GM21528 (cell line): ENCODE data around the gene PLXND1.

Experiments used
- ATAC-seq: cut with Tn5 transposase; IDR thresholded peaks from one replicate; pipeline ENCODE4 v1.9.1; 2021; ENCODE audit warnings: mild to moderate bottlenecking, moderate library complexity; ENCODE audit not compliant: unreplicated experiment, low FRiP score

The PLXND1 gene

GRCh38 chr3:129567939-129568338 is 38.5 kb downstream of the PLXND1 start:
- ATAC-seq, result no peak

- ATAC-seq, result no peak
These were observed 39.2 kb downstream of the PLXND1 start for GRCh38 chr3:129567176-129567705.

GRCh38 chr3:129565902-129566301 is 40.6 kb downstream of the PLXND1 start:
- ATAC-seq, result no peak

GRCh38 chr3:129564981-129565644 is 41.4 kb downstream of the PLXND1 start:
- no peak for ATAC-seq

- no peak for ATAC-seq
These were observed 42.5 kb downstream of the PLXND1 start for GRCh38 chr3:129563850-129564535.

DNA sequence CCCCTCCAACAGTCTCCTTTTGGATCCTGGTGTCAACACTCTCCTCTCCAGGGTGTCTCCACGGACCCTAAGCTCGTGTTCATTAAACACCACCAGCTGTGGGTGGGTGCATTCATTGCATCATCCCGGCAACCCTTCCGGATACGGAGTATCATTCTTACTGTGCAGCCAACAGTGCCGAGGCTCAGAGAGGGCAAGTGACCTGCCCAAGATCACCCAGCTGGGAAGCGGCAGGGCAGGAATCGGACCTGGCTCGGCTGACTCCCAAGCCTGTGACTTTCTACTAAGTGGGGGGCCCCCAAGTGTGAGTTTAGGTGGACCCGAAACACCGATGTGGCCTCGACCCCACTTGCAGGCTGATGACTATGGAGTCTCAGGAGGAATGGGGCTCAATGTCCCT is 43.1 kb downstream of the PLXND1 start:
- ATAC-seq, result no peak

DNA sequence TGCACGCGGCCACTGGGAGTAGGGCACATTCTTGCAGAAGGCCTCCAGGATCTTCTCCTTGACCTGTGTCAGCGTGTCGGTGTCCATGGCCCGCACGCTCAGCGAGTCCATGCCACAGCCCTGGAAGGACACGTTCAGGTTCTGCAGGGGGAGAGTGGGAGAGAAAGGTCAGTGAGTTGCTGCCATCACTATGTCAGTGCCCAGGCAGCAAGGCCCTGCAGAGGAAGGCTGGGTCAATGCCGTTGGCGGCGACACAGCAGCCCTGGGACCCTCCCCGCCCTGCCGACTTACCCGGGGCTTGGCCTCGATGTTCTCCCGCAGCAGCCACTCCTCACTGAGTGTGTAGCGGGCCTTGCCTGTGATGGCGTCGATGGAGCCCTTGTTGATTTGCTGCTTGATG is 43.7 kb downstream of the PLXND1 start:
- no peak for ATAC-seq

- no peak for ATAC-seq
These were observed 44.7 kb downstream of the PLXND1 start for GRCh38 chr3:129561619-129562248.

DNA sequence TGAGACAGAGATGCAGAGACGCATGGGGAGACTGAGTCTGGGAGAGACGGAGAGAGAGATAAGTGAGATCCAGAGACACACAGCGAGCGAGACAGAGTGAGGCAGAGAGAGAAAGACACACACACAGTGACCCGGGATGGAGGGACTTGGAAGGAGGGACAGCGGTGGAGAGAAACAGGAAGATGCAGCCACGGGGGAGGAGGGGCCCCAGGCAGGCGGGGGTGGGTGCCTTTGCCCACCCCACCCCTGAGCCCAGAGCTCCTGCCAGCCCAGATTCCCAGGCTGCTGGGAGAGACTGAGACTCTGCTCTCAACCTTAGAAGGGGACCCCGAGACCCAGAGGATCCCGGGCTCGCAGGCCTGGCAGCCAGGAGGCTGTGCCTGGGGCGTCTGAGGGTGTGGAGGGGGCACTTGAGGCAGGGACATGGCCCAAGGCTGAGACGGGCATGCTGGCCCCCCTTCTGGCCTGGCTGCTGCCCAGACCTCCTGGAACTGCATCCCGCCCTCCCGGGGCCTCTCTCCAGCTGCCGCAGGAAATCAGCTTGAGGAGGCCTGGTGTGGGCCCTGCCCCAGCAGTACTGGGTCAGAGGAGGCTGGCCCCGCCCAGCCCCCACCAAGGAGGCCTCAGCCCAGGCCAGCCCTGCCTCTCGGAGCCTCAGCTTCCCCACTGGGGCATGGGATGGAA is 45.4 kb downstream of the PLXND1 start:
- ATAC-seq, result no peak

- ATAC-seq, result no peak
These were observed 46.1 kb downstream of the PLXND1 start for GRCh38 chr3:129560269-129560787.

DNA sequence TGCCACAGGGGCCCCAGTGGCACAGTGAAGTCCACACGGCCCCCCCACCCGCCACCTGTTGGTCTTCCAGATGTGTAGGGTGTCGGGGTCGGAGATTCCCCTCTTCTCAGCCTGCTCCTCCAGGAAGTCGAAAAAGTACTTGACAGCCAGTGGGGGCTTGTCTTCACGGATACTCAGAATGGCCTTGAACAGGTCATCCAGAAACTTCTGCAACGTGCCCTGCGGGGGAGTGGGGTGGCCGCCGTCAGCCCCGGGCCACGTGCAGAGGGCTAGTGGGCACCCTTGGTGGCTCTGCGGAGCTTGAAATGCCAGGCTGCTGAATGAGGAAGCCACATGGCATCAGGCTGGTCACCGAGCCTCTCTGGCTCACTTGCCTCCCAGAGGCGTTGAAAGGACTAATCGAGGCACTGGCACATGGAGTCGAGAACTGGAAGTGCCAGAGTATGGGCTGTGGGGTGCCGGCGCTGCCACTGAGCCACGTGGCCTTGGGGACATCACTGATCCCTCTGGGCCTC is 46.9 kb downstream of the PLXND1 start:
- ATAC-seq, result no peak

- ATAC-seq, result no peak
These were observed 47.5 kb downstream of the PLXND1 start for GRCh38 chr3:129558772-129559564.

DNA sequence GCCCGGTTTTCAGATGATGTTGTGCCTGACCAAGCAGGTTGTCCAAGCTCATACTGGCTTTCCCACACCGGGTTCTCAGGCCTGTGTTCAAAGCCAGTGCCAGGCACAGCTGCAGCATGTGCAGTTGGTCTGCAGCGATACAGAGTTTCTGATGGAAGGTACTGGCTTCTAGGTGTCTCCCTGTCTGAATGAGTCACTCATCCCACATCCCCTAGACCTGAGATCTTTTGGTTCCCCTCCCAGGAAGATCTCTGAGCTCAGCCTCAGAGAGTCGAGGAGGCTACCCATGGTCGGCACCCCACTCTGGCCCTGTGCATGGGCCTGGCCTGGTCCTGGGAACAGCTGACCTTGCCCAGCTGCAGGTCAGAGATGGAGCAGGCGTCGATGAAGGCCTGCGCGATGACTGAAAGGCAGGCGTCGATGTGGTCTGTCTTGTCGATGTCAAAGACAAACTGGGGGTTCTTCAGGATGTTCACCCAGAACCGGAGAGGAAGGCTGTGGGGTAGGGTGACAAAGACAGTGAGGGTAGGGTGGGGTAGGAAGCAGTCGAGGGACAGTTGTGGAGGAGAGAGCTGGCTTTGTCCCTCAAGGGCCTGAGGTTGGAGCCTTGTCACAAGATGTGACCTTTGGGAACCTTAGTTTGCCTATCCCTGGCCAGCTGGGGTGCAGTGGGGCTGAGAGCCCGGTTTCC is 48.2 kb downstream of the PLXND1 start:
- ATAC-seq, result no peak

DNA sequence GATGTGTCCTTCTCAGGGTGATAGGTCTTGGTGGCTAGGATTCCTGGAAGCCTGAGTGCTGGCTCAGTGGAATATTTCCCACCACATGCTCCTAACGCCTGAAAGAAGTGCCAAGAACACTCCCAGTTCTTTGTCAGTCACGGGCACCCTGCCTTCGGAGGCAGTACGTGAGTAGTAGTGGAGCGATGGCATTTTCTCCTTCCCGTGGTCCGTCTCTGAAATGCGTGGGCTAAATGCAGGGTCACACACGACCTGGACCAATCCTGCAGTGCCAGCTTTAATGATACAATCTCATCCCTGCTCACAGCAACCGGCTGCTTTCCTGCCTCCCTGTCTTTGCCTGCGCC is 49.0 kb downstream of the PLXND1 start:
- ATAC-seq, result no peak

GRCh38 chr3:129556890-129557547 is 49.5 kb downstream of the PLXND1 start:
- no peak for ATAC-seq

DNA sequence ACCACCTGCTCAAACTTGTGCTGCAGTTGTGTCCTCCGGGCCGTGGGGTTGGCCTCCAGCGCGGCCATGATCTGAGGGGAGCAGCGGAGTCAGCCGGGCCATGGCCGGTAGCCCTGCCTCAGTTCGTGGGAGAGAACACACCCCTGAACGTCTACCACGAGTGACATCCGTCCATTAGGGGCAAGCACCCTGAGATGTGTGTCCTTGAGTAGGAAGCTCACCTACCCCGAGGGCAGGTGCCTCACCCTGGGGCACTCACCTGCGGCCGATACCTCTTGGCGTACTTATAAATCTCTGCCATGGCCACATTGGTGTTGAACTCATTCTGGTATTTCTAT is 50.1 kb downstream of the PLXND1 start:
- ATAC-seq, result no peak

DNA sequence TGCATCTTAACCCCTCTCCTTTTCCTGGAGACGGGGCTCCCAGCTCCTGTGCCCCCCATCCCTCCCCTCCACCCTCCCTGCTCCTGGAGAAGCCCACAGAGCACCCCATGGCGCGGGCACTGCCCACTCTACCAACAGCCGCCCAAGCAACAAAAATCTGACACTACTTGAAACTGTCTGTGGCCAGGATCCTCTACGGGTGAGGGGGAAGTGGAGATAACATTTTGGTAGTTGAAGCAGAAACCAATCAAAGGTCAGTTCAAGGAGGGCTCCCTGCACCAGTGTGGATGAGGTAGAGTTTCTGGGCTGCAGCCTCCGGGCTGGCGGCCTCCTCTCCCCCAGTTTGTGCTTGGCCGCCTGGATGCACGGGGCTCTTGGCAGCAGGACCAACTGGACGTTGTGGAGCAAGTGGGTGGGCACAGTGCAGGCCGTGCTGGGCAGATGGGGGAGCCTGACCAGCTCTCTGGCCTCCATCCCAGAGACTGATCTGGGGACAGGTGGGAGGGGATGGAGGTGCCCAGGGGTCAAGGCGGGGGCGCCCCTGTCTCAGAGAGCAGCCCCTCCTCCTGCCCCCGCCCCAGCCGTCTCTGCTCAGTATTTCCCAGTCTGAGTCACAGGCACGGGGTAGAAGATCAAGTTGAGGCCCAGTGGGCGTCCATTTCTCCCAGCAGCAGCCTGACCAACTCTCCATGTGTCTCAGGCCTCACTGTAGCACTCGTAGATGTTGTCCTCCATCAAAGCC is 50.7 kb downstream of the PLXND1 start:
- ATAC-seq, result no peak

DNA sequence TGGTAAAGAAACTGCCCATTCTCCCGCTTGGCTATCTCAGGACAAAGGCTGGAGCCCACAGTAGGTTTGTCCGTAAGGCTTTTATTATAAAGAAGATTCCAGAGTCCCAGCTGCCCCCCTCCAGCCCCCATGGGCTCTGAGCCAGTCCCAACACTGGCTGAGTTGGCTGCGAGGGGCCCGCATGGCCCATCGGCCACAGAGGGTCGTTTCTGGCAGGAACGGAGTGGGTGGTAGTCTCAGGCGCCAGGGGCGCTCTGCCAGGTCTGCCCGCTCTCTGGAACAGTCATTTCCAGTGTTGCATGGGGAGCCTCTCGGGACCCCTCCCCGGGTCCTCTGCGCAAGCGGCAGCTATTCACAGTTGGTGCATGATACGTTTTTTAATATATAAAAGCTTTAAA is 51.3 kb downstream of the PLXND1 start:
- no peak for ATAC-seq
